Measurements from ENCODE around the gene PRKG1.

The PRKG1 gene

GRCh38 chr10:51186361-51186760 lies 112.1 kb downstream of the PRKG1 start:
- no peak for DNase-seq (ENCODE audit: low read depth in 1 of 2, low spot score in 1 of 2)
- TF ChIP-seq CTCF (IDR thresholded peaks at IDR 0.05; ENCODE audit: insufficient read depth, low read length) (no peak), GABPA (IDR thresholded peaks at IDR 0.05; ENCODE audit: low read depth) (no peak), SPI1 (IDR thresholded peaks at IDR 0.05; ENCODE audit: borderline replicate concordance, low read depth) (no peak), POLR2AphosphoS5 (IDR thresholded peaks at IDR 0.05; ENCODE audit: low read depth) (no peak), REST (IDR thresholded peaks at IDR 0.05; ENCODE audit: insufficient replicate concordance, low read depth) (no peak)
- Histone ChIP-seq H3K27ac (replicated peaks) (no peak overlapping the region), H3K27me3 (ENCODE audit: insufficient read depth, poor library complexity, severe bottlenecking) (no peaks in the 10 kb centered on the region), H3K4me3 (replicated peaks; ENCODE audit: insufficient read depth, low read length) (no peak overlapping the region)

- DNase-seq (ENCODE audit: low read depth in 1 of 2, low spot score in 1 of 2) = no peak
- no peak for TF ChIP-seq REST (IDR thresholded peaks at IDR 0.05; ENCODE audit: insufficient replicate concordance, low read depth)
- TF ChIP-seq GABPA (IDR thresholded peaks at IDR 0.05; ENCODE audit: low read depth) = no peak
- TF ChIP-seq SPI1 (IDR thresholded peaks at IDR 0.05; ENCODE audit: borderline replicate concordance, low read depth) = no peak
- TF ChIP-seq CTCF (IDR thresholded peaks at IDR 0.05; ENCODE audit: insufficient read depth, low read length) = no peak
- TF ChIP-seq POLR2AphosphoS5 (IDR thresholded peaks at IDR 0.05; ENCODE audit: low read depth) = no peak
- Histone ChIP-seq H3K4me3 (replicated peaks; ENCODE audit: insufficient read depth, low read length) (no peak overlapping the region), H3K27ac (replicated peaks) (no peak overlapping the region), H3K27me3 (ENCODE audit: insufficient read depth, poor library complexity, severe bottlenecking) (no peaks in the 10 kb centered on the region)
Observed at GRCh38 chr10:51188008-51188407, 113.7 kb downstream of the PRKG1 start.

- H3K4me3 ChIP-seq (replicated peaks; ENCODE audit: insufficient read depth, low read length) = no peak overlapping the region
- no peak overlapping the region for H3K27ac ChIP-seq (replicated peaks)
- TF ChIP-seq GABPA (IDR thresholded peaks at IDR 0.05; ENCODE audit: low read depth) (no peak), POLR2AphosphoS5 (IDR thresholded peaks at IDR 0.05; ENCODE audit: low read depth) (no peak), CTCF (IDR thresholded peaks at IDR 0.05; ENCODE audit: insufficient read depth, low read length) (no peak), REST (IDR thresholded peaks at IDR 0.05; ENCODE audit: insufficient replicate concordance, low read depth) (no peak), SPI1 (IDR thresholded peaks at IDR 0.05; ENCODE audit: borderline replicate concordance, low read depth) (no peak)
- DNase-seq (ENCODE audit: low read depth in 1 of 2, low spot score in 1 of 2) = no peak
- no peaks in the 10 kb centered on the region for H3K27me3 ChIP-seq (ENCODE audit: insufficient read depth, poor library complexity, severe bottlenecking)
Observed at GRCh38 chr10:51188866-51189265, 114.6 kb downstream of the PRKG1 start.

Measured in HL-60 (cell line).